Fibroblast of the aortic adventitia (primary cell): ENCODE measurements around the gene DYNAP. TPM values are rescaled to one million over a fixed set of nuclear protein-coding genes. Genes with fewer than 3 reads are reported as not detected.

Source experiments
- DNase-seq: peaks from one replicate; pipeline ENCODE4 v3.0.0-alpha.2; 2010; ENCODE audit warnings: low read depth
- H3K4me3 ChIP-seq: 2 replicates; pipeline ENCODE4 v1.5.1; 2011; ENCODE audit warnings: low read depth, mild to moderate bottlenecking, control low read depth, low read length, moderate library complexity
- CTCF ChIP-seq: IDR thresholded peaks from 2 replicates; pipeline ENCODE4 v1.5.1; 2011; ENCODE audit warnings: mild to moderate bottlenecking, low read length, control low read depth, inconsistent platforms; ENCODE audit not compliant: insufficient read depth
- total RNA-seq: library from RNA; depleted of rRNA; stranded (reverse); fragments of >200 nt; gene quantifications from 2 replicates; pipeline ENCODE4 v1.2.3, GENCODE V29; 2012; ENCODE audit warnings: low replicate concordance

The DYNAP gene
- total RNA-seq, 1 donor: not detected

- no peak for TF ChIP-seq CTCF
- no peak for DNase-seq
- no peak overlapping the region for H3K4me3 ChIP-seq
Measured at GRCh38 chr18:54561706-54562267, 29.3 kb upstream of the DYNAP start.

- no peak overlapping the region for H3K4me3 ChIP-seq
- no peak for DNase-seq
- no peak for TF ChIP-seq CTCF
Measured at GRCh38 chr18:54580202-54580729, 10.8 kb upstream of the DYNAP start.

GRCh38 chr18:54584065-54584464 is 7.0 kb upstream of the DYNAP start:
- no peak for DNase-seq
- TF ChIP-seq CTCF: no peak
- no peak overlapping the region for H3K4me3 ChIP-seq

GRCh38 chr18:54585743-54586142 is 5.3 kb upstream of the DYNAP start:
- DNase-seq: no peak
- no peak for TF ChIP-seq CTCF
- no peak overlapping the region for H3K4me3 ChIP-seq

- no peak for TF ChIP-seq CTCF
- no peak for DNase-seq
Measured at GRCh38 chr18:54604211-54604610, 13.2 kb downstream of the DYNAP start.

GRCh38 chr18:54606835-54607212 is 15.8 kb downstream of the DYNAP start:
- no peak for TF ChIP-seq CTCF
- H3K4me3 ChIP-seq: no peak overlapping the region

More at GRCh38 chr18:54604211-54604610, 13.2 kb downstream of the DYNAP start:
- H3K4me3 ChIP-seq: no peak overlapping the region

More at GRCh38 chr18:54606835-54607212, 15.8 kb downstream of the DYNAP start:
- DNase-seq: no peak
